ENCODE data around the gene MSANTD7. TPM values are rescaled to one million over a fixed set of nuclear protein-coding genes. Genes with fewer than 3 reads are reported as not detected.
"Not testable (repeated sequence)": the region's sequence is repeated elsewhere in the genome, so short reads cannot be mapped to it uniquely, and the experiment has no call there.

The MSANTD7 gene
- total RNA-seq, 2 donors from 2014 or later: 6.5 to 11.5 TPM

DNA sequence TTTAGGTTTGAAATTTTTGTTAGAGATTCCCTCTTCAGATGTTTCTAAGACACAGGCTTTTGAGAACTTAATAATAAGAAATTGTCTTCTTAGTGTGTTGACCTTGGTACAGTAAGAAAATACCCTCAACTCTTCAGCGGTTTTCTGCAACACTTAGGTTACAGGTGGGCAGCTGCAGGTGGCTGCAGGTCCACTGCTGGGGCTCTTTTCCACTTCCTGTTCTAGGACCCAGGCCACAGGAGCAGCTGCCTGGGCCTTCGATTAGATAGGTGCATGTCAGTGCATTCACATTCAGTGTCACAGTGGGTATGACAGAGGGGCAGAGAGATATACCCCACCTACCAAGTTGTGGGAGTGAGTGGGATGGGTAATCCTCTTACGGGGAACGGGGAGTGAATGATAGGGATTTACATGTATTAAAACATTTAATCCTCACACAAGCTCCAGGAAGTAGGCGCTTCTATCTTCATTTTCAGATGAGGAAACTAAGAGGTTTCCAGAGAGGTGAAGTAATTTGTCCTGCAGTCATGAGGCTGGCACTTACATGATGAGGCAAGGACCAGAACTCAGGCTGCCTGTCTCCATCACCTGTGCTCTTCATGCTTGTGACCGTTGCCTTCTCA, 20.3 kb downstream of the MSANTD7 start:
- Histone ChIP-seq H3K9me3 (no peaks in the 10 kb centered on the region), H3K4me1 (peaks cover 29% of the 10 kb centered on the region), H3K27ac (peak overlapping the region in 3 of 4 donors; percentile 2 to 61 (median 19)), H3K27me3 (no peaks in the 10 kb centered on the region), H3K36me3 (replicated peaks in 1 of 2; ENCODE audit: insufficient read depth in 1 of 2, low read depth in 2 of 2) (no peaks in the 10 kb centered on the region), H3K4me3 (no peak overlapping the region)
- TF ChIP-seq, protein P1, sequence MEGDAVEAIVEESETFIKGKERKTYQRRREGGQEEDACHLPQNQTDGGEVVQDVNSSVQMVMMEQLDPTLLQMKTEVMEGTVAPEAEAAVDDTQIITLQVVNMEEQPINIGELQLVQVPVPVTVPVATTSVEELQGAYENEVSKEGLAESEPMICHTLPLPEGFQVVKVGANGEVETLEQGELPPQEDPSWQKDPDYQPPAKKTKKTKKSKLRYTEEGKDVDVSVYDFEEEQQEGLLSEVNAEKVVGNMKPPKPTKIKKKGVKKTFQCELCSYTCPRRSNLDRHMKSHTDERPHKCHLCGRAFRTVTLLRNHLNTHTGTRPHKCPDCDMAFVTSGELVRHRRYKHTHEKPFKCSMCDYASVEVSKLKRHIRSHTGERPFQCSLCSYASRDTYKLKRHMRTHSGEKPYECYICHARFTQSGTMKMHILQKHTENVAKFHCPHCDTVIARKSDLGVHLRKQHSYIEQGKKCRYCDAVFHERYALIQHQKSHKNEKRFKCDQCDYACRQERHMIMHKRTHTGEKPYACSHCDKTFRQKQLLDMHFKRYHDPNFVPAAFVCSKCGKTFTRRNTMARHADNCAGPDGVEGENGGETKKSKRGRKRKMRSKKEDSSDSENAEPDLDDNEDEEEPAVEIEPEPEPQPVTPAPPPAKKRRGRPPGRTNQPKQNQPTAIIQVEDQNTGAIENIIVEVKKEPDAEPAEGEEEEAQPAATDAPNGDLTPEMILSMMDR (IDR thresholded peaks at IDR 0.05): no peak
- no peak for TF ChIP-seq POLR2A (IDR thresholded peaks at IDR 0.05)
- no peak for DNase-seq
- intact Hi-C loops (cut with DNase I): no loop called here
- WGBS, 2 donors: 71 to 83% methylated on average over 6 of the region's 6 CpGs
- peak; percentile 30 for ATAC-seq

DNA sequence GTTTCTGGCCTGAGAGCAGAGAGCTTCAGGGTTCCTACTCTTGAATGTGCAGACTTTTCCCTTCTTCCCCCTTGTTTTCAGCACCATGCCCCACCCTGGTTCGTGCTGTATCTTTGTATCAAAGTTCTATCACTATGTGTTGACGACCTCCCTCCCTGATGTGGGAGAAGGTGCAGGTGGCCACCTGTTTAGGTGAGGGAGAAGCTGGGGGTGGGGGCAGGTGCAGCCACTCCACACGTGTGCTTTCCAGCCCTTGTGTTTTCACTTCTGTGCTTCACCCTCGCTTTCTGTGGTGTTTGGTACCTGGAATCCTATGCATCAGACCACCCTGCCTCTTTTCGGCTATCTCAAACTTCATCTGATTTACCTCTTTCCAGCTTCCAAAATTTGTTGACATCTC, 20.9 kb downstream of the MSANTD7 start:
- intact Hi-C loops (cut with DNase I): no loop called here
- no peaks in the 10 kb centered on the region for H3K36me3 ChIP-seq (replicated peaks in 1 of 2; ENCODE audit: insufficient read depth in 1 of 2, low read depth in 2 of 2)
- no peaks in the 10 kb centered on the region for H3K27me3 ChIP-seq
- TF ChIP-seq, protein P1 (IDR thresholded peaks at IDR 0.05): no peak
- no peak for TF ChIP-seq POLR2A (IDR thresholded peaks at IDR 0.05)
- DNase-seq (peak in 3 of 4 donors; percentile 13 to 65 (median 27)), ATAC-seq (peak; percentile 55)
- H3K9me3 ChIP-seq: no peaks in the 10 kb centered on the region
- H3K4me3 ChIP-seq: no peak overlapping the region
- 26 to 49% methylated on average over 5 of the region's 5 CpGs for WGBS, 2 donors
- peak overlapping the region in 3 of 4 donors; percentile 8 to 61 (median 19) for H3K27ac ChIP-seq
- H3K4me1 ChIP-seq: peaks cover 29% of the 10 kb centered on the region

DNA sequence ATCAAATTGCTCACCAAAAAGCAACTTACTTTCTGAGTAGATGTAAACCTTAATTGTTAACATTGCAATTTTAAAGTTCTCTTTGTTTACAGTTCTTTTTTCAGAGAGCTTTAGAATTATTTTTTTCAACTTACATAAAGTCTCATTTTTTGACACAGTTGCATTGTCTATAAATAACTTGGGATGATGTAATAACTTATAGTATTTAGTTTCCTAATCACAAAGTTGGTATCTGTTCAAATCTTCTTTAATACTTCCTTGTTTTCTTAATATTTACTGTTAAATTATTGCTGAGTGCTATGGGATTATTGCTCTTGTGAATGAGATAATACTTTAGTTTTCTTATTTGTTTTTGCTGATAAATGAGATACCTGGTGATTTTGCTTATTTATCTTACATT, 21.7 kb downstream of the MSANTD7 start:
- DNase-seq: no peak
- Histone ChIP-seq H3K36me3 (replicated peaks in 1 of 2; ENCODE audit: insufficient read depth in 1 of 2, low read depth in 2 of 2) (no peaks in the 10 kb centered on the region), H3K4me1 (peaks cover 29% of the 10 kb centered on the region), H3K27me3 (no peaks in the 10 kb centered on the region), H3K27ac (peak overlapping the region in 3 of 4 donors; percentile 19 to 61 (median 53)), H3K9me3 (no peaks in the 10 kb centered on the region), H3K4me3 (no peak overlapping the region)
- TF ChIP-seq, protein P1 (IDR thresholded peaks at IDR 0.05): no peak
- TF ChIP-seq POLR2A (IDR thresholded peaks at IDR 0.05): no peak
- ATAC-seq: peak; percentile 40
- intact Hi-C loops (cut with DNase I): no loop called here

DNA sequence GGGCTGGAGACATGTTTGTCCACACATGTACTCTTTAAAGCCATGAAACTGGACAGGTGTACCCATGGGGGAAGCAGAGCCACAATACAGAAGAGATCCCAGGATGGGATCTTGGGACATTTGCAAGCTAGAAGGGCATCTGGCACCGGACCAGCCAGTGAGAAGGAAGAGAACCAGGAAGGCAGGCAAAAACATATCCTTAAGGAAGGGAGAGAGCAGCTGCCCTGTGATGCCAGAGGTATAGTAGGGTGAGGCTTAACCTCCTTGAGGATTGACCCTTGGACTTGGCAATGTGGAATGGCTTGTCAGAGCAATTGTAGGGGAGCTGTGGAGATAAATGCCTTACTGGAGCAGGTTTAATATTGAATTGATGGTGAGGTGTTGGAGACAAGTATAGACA, 22.7 kb downstream of the MSANTD7 start:
- DNase-seq (peak; percentile 27 to 69 (median 34)), ATAC-seq (peak; percentile 45)
- H3K4me3 ChIP-seq: no peak overlapping the region
- intact Hi-C loops (cut with DNase I): no loop called here
- peak overlapping the region in 2 of 4 donors; percentile 53 to 61 for H3K27ac ChIP-seq
- TF ChIP-seq POLR2A (IDR thresholded peaks at IDR 0.05): no peak
- TF ChIP-seq, protein P1 (IDR thresholded peaks at IDR 0.05): no peak
- no peaks in the 10 kb centered on the region for H3K27me3 ChIP-seq
- no peaks in the 10 kb centered on the region for H3K36me3 ChIP-seq (replicated peaks in 1 of 2; ENCODE audit: insufficient read depth in 1 of 2, low read depth in 2 of 2)
- peaks cover 29% of the 10 kb centered on the region for H3K4me1 ChIP-seq
- 73 to 100% methylated on average over 1 of the region's 1 CpG for WGBS, 2 donors
- no peaks in the 10 kb centered on the region for H3K9me3 ChIP-seq

DNA sequence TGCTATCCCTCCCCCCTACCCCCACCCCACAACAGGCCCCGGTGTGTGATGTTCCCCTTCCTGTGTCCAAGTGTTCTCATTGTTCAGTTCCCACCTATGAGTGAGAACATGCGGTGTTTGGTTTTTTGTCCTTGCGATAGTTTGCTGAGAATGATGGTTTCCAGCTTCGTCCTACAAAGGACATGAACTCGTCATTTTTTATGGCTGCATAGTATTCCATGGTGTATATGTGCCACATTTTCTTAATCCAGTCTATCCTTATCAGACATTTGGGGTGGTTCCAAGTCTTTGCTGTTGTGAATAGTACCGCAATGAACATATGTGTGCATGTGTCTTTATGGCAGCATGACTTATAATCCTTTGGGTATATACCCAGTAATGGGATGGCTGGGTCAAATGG, 26.4 kb downstream of the MSANTD7 start:
- 94% methylated on average over 6 of the region's 6 CpGs for WGBS, 2 donors
- intact Hi-C loops (cut with DNase I); ATAC-seq: not testable (repeated sequence)

DNA sequence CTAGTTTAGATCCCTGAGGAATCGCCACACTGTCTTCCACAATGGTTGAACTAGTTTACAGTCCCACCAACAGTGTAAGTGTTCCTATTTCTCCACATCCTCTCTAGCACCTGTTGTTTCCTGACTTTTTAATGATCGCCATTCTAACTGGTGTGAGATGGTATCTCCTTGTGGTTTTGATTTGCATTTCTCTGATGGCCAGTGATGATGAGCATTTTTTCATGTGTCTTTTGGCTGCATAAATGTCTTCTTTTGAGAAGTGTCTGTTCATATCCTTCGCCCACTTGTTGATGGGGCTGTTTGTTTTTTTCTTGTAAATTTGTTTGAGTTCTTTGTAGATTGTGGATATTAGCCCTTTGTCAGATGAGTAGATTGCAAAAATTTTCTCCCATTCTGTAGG, 26.8 kb downstream of the MSANTD7 start:
- H3K36me3 ChIP-seq (replicated peaks in 1 of 2; ENCODE audit: insufficient read depth in 1 of 2, low read depth in 2 of 2); intact Hi-C loops (cut with DNase I); H3K4me3 ChIP-seq; DNase-seq; H3K9me3 ChIP-seq; H3K27me3 ChIP-seq; H3K27ac ChIP-seq; ATAC-seq: not testable (repeated sequence)
- 96 to 100% methylated on average over 3 of the region's 3 CpGs for WGBS, 2 donors
- peaks cover 13% of the 10 kb centered on the region for H3K4me1 ChIP-seq

More for the DNA sequence above, 26.4 kb downstream of the MSANTD7 start:
- not testable (repeated sequence) for H3K27ac ChIP-seq; DNase-seq; H3K4me3 ChIP-seq; H3K9me3 ChIP-seq; H3K27me3 ChIP-seq; H3K36me3 ChIP-seq (replicated peaks in 1 of 2; ENCODE audit: insufficient read depth in 1 of 2, low read depth in 2 of 2)
- H3K4me1 ChIP-seq: peaks cover 17% of the 10 kb centered on the region

All from body of pancreas (tissue), 4 donors.